Measurements from ENCODE around the gene LGALS13. TPM values are rescaled to one million over a fixed set of nuclear protein-coding genes. Genes with fewer than 3 reads are reported as not detected.

LGALS13 gene
- total RNA-seq, 1 experiment from 2014 or later: not detected

DNA sequence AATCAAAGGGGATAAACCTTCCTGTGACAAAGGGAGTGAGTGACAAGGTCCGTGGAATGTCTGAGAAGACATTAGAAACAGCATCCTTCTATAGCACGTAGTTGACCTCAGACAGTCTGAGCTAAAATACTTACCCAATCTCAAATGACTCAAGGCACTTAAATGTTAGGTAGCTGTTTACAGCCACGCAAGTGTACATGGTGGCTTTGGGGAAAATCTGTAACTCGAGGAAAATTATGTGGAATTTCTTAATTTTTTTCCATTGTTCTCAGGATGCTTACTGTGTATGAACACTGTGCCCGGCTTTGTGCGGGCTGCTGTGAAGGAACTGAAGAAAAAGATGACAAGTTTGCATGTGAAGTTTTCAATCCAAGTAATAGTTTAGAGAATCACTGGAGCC, 5.2 kb downstream of the LGALS13 start:
- Histone ChIP-seq H4K8ac (replicated peaks; ENCODE audit: insufficient read length, low read depth, low read length) (no peak overlapping the region), H3K14ac (ENCODE audit: insufficient read depth, low read length) (no peak overlapping the region), H2BK5ac (ENCODE audit: insufficient read length, low read length) (no peak overlapping the region), H2BK20ac (ENCODE audit: low read depth, low read length, poor library complexity, severe bottlenecking) (no peak overlapping the region), H4K5ac (ENCODE audit: insufficient read length, low read depth, low read length) (no peak overlapping the region), H3K79me1 (ENCODE audit: insufficient read depth, low read depth, low read length, poor library complexity, severe bottlenecking) (no peaks in the 10 kb centered on the region), H3K4me1 (ENCODE audit: insufficient read depth, low read length) (peaks cover 3% of the 10 kb centered on the region; the same call in 1 of the 2 replicates), H2BK15ac (ENCODE audit: low read depth, low read length) (no peak overlapping the region), H3T11ph (ENCODE audit: low read length) (no peak overlapping the region), H2AK5ac (ENCODE audit: insufficient read length, low read length) (no peak overlapping the region), H3K79me2 (ENCODE audit: insufficient read depth, low read length) (no peaks in the 10 kb centered on the region), H3K27me3 (ENCODE audit: insufficient read depth, low read length) (no peaks in the 10 kb centered on the region), H2AFZ (ENCODE audit: low read length) (no peak overlapping the region), H3K9ac (ENCODE audit: extremely low read depth, insufficient read length, low read length) (no peak overlapping the region), H4K20me1 (ENCODE audit: control insufficient read depth, insufficient read depth, insufficient read length) (no peaks in the 10 kb centered on the region), H3K18ac (ENCODE audit: insufficient read length, low read depth, low read length) (no peak overlapping the region), H2BK12ac (ENCODE audit: insufficient read length, low read depth, low read length) (no peak overlapping the region), H3K27ac (ENCODE audit: insufficient read length, low read depth, low read length) (no peak overlapping the region), H3K4me2 (ENCODE audit: insufficient read depth, insufficient read length, low read length) (no peak overlapping the region), H3K23me2 (ENCODE audit: insufficient read length, low read depth, low read length, poor library complexity, severe bottlenecking) (no peaks in the 10 kb centered on the region), H3K4ac (ENCODE audit: low read depth, low read length) (no peak overlapping the region), H3K23ac (ENCODE audit: insufficient read length, low read depth, low read length) (no peak overlapping the region), H3K9me3 (ENCODE audit: control insufficient read depth, low read depth, low read length) (no peaks in the 10 kb centered on the region), H2BK120ac (ENCODE audit: low read depth, low read length, poor library complexity, severe bottlenecking) (no peak overlapping the region), H4K91ac (ENCODE audit: insufficient read length, low read depth, low read length) (no peak overlapping the region), H3K56ac (ENCODE audit: insufficient read length, low read depth, low read length) (no peak overlapping the region)
- H3K4me1 Mint-ChIP-seq: peaks cover 9 to 11% of the 10 kb centered on the region in 2 experiments
- WGBS (ENCODE audit: extremely low coverage, insufficient read length, low lambda C conversion rate): no CpG with 5 or more reads among the region's 6 CpGs
- peaks cover 5 to 8% of the 10 kb centered on the region in 2 experiments for H3K9me3 Mint-ChIP-seq
- H3K27ac Mint-ChIP-seq: no peak overlapping the region
- no peaks in the 10 kb centered on the region; a peak in 1 of 7 replicates for H3K36me3 Mint-ChIP-seq (ENCODE audit: insufficient read depth in 1 of 3, low read depth in 3 of 3)
- peaks cover 6% of the 10 kb centered on the region for H3K27me3 Mint-ChIP-seq (ENCODE audit: low read depth)
- DNase-seq: no peak
- TF ChIP-seq, protein P1, sequence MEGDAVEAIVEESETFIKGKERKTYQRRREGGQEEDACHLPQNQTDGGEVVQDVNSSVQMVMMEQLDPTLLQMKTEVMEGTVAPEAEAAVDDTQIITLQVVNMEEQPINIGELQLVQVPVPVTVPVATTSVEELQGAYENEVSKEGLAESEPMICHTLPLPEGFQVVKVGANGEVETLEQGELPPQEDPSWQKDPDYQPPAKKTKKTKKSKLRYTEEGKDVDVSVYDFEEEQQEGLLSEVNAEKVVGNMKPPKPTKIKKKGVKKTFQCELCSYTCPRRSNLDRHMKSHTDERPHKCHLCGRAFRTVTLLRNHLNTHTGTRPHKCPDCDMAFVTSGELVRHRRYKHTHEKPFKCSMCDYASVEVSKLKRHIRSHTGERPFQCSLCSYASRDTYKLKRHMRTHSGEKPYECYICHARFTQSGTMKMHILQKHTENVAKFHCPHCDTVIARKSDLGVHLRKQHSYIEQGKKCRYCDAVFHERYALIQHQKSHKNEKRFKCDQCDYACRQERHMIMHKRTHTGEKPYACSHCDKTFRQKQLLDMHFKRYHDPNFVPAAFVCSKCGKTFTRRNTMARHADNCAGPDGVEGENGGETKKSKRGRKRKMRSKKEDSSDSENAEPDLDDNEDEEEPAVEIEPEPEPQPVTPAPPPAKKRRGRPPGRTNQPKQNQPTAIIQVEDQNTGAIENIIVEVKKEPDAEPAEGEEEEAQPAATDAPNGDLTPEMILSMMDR (conservative IDR thresholded peaks at IDR 0.05): no peak
- H3K4me3 Mint-ChIP-seq: no peak overlapping the region
